Epithelial cell of esophagus (primary cell): ENCODE measurements around the gene PBX1.
A peak's percentile ranks its signal among the peaks of the same experiment; 100 is the strongest.

ENCODE experiments used
- DNase-seq: peaks from one replicate; pipeline ENCODE4 v3.0.0; 2010; ENCODE audit warnings: low read depth
- H3K4me3 ChIP-seq: 2 replicates; pipeline ENCODE4 v1.5.1; 2011; ENCODE audit warnings: mild to moderate bottlenecking, low read length, control low read depth
- CTCF ChIP-seq: IDR thresholded peaks from 2 replicates; pipeline ENCODE4 v1.5.1; 2011; ENCODE audit warnings: low read depth, mild to moderate bottlenecking, low read length, control low read depth, inconsistent platforms; ENCODE audit not compliant: insufficient read depth; ENCODE audit errors: missing control alignments

PBX1 gene

DNA sequence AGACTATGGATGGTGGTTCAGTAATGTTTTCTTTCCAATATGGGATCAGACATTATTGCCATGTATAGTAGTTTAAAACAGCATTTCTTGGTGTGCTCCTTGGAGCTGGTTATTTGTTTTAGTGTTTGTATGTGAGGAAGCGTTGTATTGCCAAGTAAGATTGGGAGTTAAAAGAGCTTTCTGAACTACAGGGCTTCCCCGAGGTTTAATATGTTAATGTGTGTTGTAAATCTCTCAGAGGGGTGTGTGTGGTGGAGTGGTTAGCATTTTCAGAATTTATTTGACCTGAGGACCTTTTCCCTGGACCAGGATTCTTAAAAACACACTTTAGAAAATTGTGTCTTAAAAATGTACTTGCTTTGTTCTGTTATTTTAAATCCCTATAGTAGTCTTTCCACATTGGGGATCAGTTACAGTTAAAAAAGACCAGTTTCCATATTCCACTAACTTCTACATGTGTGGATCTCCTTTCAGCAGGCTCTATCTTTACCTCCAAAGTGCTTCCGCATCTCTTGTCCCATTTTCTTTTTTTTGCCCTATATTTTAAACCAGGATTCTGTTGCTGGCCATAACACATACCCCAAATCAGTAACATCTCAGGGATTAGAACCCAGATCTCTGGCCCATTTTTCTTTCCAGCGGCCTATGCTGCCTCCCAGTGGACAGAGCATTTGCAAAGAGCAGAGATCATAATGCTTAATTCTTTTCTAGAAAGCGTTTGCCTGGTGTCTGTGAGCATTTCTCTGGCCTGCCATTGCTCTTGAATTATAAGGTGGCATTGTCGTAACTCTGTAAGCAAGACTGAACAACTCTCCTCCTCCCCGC lies 58.6 kb downstream of the PBX1 start:
- H3K4me3 ChIP-seq = no peak overlapping the region
- peak; percentile 40 for DNase-seq
- TF ChIP-seq CTCF = peak; percentile 76

DNA sequence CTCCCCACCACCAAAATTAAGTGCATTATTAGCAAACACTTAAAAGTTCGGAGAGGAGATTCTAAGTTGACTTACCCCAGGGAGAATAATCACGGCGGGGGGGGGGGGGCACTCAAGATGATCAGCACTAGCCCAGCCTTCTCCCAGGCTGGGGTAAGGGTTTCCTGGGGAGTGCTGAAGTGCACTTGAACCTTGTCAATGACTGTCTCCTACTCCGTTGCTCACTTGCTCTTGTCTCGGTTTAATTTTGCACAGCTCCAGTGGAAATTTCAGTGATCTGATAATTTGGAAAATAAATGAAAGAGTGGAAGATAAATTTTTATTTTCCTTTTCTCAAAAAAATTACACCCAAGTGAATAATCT lies 59.2 kb downstream of the PBX1 start:
- no peak for TF ChIP-seq CTCF
- H3K4me3 ChIP-seq = no peak overlapping the region
- no peak for DNase-seq

- DNase-seq = no peak
- no peak overlapping the region for H3K4me3 ChIP-seq
- no peak for TF ChIP-seq CTCF
Observed at GRCh38 chr1:164619006-164619784, 60.2 kb downstream of the PBX1 start.

GRCh38 chr1:164622068-164622845 lies 63.3 kb downstream of the PBX1 start:
- no peak for TF ChIP-seq CTCF
- no peak for DNase-seq
- no peak overlapping the region for H3K4me3 ChIP-seq

GRCh38 chr1:164623805-164624204 lies 64.8 kb downstream of the PBX1 start:
- H3K4me3 ChIP-seq = no peak overlapping the region
- no peak for TF ChIP-seq CTCF
- no peak for DNase-seq

DNA sequence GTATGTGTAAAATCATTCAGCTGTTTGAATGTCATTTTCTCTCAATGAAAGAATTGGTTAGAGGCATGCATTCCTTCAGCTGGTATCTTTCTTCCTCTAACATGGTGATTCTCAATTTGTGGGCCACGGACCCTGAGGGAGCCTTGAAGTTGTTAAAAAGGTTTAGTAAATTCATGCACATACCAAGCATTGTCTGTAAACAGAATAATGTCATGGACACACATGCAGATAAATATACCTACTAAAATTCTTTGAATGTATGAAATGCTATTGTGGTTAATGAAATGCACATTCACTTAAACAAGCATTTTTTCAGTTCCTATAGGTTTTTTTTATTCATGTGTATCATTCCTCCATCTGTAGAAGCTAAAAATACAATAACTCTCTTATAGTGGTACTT lies 65.4 kb downstream of the PBX1 start:
- no peak for DNase-seq
- no peak overlapping the region for H3K4me3 ChIP-seq
- no peak for TF ChIP-seq CTCF
